Fibroblast of skin of left biceps (primary cell): Measurements from ENCODE around the gene ALDH18A1.

ENCODE experiments used
- DNase-seq, 2 experiments: peaks; one replicate each; pipeline ENCODE4 v3.0.0-alpha.2; 2013; ENCODE audit warnings: low read depth in 2 of 2

Gene ALDH18A1

DNA sequence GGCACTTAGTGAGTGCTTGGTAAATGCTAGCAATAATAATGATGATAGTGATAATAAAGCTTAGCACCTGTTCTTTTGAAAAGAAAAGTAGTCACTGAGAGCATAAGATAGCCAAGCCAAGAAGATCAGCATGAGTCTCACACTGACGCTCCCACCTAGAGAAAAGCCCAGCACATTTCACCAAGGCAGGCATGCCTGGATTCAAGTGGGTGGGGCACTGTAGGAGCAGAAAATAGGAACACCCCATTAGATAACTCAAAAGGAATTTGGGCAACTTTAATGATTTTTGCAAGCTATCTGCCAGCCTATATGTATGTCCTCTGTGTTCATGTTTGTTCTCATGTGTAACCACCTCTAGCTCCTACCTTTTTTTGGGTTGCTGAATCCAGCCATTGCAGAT, 77.2 kb downstream of the ALDH18A1 start:
- DNase-seq, result no peak

- no peak for DNase-seq
Measured at GRCh38 chr10:95578619-95579018, 77.9 kb downstream of the ALDH18A1 start.

DNA sequence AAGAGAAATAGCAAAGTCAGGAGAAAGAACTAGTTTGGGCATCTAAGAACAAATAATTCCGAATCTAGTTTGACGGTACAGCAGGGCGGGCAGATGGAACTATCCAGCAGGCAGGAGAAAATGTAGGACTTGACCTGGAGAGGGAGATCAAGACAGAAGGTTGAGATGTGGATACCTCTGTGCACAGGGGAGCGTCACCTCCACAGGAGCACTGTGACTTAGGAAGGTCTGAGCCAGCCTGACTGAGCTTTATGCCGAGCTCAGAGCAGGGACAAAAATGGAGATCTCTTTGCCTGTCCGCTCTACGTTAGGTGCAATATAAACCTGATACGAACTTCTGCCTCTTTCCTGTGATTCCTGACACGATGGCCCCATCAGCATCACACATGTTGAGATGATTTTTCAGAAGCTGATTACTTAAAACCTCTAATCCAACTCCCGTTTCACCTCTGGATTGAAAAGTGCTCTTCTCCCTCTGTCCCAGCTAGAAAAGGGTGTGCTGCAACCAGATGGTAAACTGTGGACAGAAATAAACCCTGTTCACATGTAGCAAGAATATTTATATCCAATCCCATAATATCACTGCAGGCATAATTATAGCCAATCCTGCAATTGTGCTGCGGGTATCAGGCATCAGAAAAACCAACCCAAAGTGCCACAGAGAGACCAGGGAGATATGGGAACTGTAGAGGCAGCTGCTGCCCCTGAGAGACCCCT, 81.7 kb downstream of the ALDH18A1 start:
- no peak for DNase-seq

- no peak for DNase-seq
Measured at GRCh38 chr10:95573964-95574604, 82.4 kb downstream of the ALDH18A1 start.

DNA sequence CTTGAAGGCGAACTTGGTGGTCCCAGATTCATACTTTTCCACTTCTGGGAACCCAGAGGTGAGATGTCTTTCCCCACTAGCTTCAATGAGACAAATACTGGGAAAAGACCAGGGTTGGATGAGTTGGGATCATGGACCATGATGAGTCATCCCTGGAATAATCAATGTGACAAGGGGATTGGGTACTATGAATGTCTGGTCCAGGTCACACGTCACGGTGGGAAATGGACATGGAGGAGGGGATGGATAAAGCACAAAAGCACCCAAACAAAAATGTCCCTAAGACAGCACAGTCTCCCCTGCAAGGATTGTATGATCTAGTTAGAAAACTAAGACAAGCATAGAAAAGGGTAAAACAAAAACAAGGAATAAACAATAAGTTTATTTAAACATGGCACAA, 83.0 kb downstream of the ALDH18A1 start:
- DNase-seq, result no peak

GRCh38 chr10:95572131-95572820, 84.2 kb downstream of the ALDH18A1 start:
- no peak for DNase-seq

DNA sequence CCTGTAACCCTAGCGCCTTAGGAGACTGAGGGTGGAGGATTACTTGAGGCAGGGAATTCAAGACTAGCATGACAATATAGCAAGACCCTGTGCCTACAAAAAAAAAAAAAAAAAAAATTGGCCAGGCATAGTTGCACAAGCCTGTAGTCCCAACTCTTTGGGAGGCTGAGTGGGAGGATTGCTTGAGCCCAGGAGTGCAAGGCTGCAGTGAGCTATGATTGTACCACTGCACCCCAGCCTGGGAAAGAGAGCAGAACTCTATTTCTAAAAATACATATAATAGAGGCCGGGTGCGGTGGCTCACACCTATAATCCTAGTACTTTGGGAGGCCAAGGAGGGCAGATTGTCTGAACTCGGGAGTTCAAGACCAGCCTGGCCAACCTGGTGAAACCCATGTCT, 85.1 kb downstream of the ALDH18A1 start:
- DNase-seq, result no peak

DNA sequence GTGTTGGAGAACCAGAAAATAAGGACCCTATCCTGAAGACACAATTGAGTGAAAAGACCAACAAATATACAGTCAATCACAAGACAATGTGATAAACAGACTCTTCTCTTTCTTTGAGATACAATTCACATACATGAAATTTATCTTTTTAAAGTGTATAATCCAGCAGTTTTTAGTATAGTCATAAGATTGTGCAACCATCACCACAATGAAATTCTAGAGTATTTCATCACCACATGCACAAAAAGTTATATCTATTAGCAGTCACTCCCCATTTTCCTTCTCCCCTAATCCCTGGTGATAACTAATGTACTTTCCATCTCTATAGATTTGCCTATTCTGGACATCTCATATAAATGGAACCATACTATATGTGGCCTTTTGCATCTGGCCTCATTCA, 87.1 kb downstream of the ALDH18A1 start:
- DNase-seq, result no peak

DNA sequence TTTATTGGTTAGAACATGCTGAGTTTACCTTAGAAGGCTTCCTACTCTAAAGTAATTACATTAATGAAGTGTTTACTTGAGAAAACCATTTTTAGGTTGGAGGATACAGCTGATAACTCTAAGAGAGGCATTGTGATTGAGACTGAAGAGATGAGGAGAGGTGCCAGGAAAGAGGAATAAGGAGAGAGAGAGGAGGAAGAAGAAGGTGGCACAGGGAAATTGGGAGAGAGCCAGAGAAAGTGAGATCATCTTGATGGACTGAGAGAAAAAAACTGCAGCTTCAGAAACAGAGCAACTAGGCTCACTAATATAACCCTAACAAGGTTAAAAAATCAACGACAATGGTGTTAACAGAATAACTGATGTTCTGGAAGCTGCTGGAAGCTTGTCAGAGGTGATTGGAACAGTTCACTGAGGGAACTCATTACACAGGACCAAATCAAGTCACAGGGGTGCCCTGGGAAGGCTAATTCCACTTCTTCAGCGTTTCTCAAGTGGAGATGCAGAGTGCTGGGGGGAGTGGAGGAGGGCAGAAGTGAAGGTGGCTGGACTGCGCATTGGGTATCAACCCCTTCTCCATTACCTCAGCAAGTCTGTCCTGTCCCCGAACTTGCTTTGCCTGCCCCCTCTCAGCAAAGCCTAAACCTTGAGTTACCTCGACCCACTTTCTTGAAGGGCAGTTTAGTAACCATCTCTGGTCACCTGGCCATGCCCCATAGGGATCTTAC, 88.4 kb downstream of the ALDH18A1 start:
- DNase-seq, result no peak

GRCh38 chr10:95566136-95566535, 90.4 kb downstream of the ALDH18A1 start:
- no peak for DNase-seq

- no peak for DNase-seq
Measured at GRCh38 chr10:95565336-95565735, 91.2 kb downstream of the ALDH18A1 start.

GRCh38 chr10:95564291-95564690, 92.2 kb downstream of the ALDH18A1 start:
- DNase-seq, result no peak

- no peak for DNase-seq
Measured at GRCh38 chr10:95562341-95562965, 94.1 kb downstream of the ALDH18A1 start.

GRCh38 chr10:95561864-95562177, 94.7 kb downstream of the ALDH18A1 start:
- DNase-seq, result no peak

GRCh38 chr10:95561177-95561863, 95.2 kb downstream of the ALDH18A1 start, which contains the start of gene SORBS1:
Gene SORBS1, minus strand, starts transcription at chr10:95561371. Its CDS starts 120,236 bp downstream, at chr10:95441135.
- peak; percentile 78 to 80 for DNase-seq

GRCh38 chr10:95560278-95561176, 96.0 kb downstream of the ALDH18A1 start:
- DNase-seq, result no peak

GRCh38 chr10:95559896-95560277, 96.6 kb downstream of the ALDH18A1 start:
- DNase-seq, result no peak

DNA sequence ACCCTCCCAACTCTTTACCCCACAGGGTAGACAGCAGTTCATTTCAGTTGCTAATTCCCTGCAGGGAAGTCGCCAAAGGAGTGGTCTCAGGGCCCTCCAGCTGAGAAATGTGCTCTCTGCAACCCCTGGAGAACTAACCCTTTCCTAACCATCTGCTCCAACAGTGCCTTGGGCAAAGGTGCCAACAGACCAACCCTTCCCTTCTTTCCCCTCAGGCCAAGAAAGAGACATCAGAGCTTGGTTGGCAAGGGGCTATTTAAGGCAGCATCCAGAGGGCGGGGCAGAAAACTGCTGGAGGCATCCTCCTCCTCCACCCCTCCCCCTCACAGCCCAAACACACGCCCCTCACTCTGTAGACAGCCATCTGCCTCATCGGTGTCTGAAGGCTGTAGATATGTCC, 97.0 kb downstream of the ALDH18A1 start:
- DNase-seq, result no peak

DNA sequence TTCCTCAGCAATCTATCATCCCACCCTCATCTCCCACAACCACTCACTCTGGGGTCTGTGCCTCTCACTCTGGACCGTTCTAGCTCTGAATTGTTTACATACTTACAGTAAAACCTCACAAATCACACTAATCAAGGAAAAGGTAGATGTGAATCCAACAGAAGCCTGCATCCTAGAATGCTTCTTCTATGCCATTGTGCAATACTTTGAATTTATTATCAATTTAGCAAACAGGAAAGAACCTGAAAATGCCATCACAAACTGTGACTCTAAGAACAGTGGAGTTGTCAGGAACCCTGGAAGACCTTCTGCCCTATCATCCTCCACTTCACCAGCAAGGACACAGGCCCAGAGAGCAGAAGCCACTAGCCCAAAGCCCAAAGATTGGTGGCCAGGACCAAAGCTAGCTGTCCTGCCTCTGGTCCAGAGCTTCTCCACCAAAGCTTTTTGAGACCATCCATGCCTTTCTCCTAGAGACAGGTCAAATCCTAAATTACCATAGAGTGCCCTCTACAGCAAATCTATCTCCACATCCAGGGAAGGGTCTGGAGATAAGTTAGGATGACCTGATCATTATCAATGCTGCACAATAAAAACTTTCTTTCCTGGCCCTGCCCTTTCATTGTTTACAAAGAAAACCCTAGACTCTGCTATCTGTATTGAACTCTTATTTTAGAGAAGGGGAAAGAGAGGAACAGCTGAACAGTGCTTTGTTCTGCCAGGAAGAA, 97.8 kb downstream of the ALDH18A1 start:
- no peak for DNase-seq
